Activated naive CD8-positive, alpha-beta T cell treated with anti-CD3 and anti-CD28 coated beads, Interleukin-2, amount 50 U/mL, for 24 hours (primary cell): ENCODE results near the gene KRTAP10-3.
"Not testable (repeated sequence)": the region's sequence is repeated elsewhere in the genome, so short reads cannot be mapped to it uniquely, and the experiment has no call there.

ENCODE experiments used
- ATAC-seq: fragments of 150-1000 bp; cut with Tn5 transposase; one replicate; pipeline ENCODE4 v1.10.0; 2021
- DNase-seq: peaks from one replicate; pipeline ENCODE4 v3.0.0; 2021
- H3K27ac Mint-ChIP-seq: one replicate; pipeline ENCODE4 v1.8.0; 2021; ENCODE audit warnings: mild to moderate bottlenecking, mixed read lengths
- H3K27me3 Mint-ChIP-seq: one replicate; pipeline ENCODE4 v1.8.0; 2021; ENCODE audit warnings: mixed read lengths
- H3K36me3 Mint-ChIP-seq: one replicate; pipeline ENCODE4 v1.8.0; 2021; ENCODE audit warnings: low read depth, mixed read lengths
- H3K4me1 Mint-ChIP-seq: one replicate; pipeline ENCODE4 v1.8.0; 2021; ENCODE audit warnings: mixed read lengths
- H3K4me3 Mint-ChIP-seq: one replicate; pipeline ENCODE4 v1.8.0; 2021; ENCODE audit warnings: mild to moderate bottlenecking, moderate library complexity, mixed read lengths
- H3K9me3 Mint-ChIP-seq: one replicate; pipeline ENCODE4 v1.8.0; 2021; ENCODE audit warnings: mixed read lengths

The KRTAP10-3 gene

DNA sequence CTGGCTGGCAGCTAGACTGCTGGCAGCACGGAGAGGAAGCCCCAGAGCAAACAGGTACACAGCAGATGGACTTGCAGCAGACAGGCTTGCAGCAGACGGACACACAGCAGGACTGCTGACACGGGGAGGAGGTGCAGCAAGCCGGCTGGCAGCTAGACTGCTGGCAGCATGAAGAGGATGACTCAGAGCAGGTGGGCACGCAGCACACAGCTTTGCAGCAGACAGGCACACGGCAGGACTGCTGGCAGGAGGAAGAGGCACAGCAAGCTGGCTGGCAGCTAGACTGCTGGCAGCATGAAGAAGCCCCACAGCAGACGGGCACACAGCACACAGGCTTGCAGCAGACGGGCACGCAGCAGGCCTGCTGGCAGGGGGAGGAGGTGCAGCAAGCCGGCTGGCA, 7.8 kb downstream of the KRTAP10-3 start:
- Mint-ChIP-seq H3K9me3 (peaks cover 27% of the 10 kb centered on the region), H3K36me3 (peaks cover 14% of the 10 kb centered on the region), H3K4me3 (no peak overlapping the region), H3K4me1 (peaks cover 14% of the 10 kb centered on the region), H3K27me3 (peaks cover 5% of the 10 kb centered on the region), H3K27ac (no peak overlapping the region)
- DNase-seq (no peak), ATAC-seq (no peak)

DNA sequence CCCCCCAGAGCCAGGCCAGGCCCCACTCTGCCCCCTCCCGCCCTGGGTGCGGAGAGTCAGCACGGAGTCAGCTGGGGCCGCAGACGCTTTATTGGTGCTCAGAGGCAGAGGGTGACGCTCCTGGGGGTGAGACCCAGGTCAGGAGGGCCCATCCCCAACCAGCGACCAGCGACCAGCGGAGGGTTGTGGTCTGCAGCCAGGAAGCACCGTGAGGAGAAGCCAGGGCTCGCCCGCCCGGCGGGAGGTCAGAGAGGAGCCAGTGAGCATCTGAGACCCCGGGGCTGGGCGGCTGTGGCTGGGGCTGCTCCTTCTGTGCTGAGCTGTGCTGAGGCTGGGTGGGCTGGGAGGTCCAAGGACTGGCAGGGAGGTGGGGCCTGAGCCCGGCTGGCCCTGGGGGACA, 8.3 kb downstream of the KRTAP10-3 start:
- not testable (repeated sequence) for H3K27me3 Mint-ChIP-seq, ATAC-seq, H3K4me3 Mint-ChIP-seq, H3K27ac Mint-ChIP-seq, DNase-seq
- Mint-ChIP-seq H3K4me1 (peaks cover 14% of the 10 kb centered on the region), H3K36me3 (peaks cover 19% of the 10 kb centered on the region), H3K9me3 (peaks cover 32% of the 10 kb centered on the region)

DNA sequence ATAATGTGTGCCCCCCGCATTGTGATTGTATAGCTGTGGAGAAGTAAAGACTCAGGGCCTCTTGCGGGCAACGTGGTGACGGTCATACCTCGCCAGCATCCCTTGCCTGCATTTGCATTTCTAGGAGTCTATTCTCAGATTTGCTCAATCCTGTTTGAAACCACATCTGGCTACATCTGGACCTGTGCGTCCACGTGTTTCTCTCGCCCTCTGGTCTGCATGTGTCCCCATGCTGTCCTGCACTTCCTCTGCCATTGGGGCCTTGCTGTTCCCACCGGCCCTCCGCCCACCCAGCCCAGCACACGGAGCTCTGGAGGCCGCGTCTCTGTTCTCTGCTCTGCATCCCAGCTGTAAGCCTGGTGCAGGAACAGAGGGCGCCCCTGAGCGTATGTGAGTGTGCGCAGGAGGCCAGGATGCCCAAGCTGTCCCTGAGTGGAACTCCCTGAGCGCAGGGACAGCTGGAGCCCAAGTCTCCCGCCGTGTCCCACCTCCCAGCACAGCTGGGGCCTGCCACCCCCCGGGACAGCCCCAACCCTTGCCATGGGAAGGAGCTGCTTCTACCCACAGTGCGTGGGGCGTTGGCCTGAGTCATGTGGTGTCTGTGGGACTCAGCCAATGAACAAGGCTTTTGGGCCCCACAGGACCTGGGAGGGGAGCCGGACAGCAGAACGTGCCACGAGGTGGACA, 8.9 kb downstream of the KRTAP10-3 start:
- no peak overlapping the region for H3K27ac Mint-ChIP-seq
- H3K4me1 Mint-ChIP-seq = peaks cover 14% of the 10 kb centered on the region
- DNase-seq (no peak), ATAC-seq (no peak)
- peaks cover 29% of the 10 kb centered on the region for H3K9me3 Mint-ChIP-seq
- H3K27me3 Mint-ChIP-seq = peaks cover 2% of the 10 kb centered on the region
- H3K36me3 Mint-ChIP-seq = peaks cover 19% of the 10 kb centered on the region
- no peak overlapping the region for H3K4me3 Mint-ChIP-seq

DNA sequence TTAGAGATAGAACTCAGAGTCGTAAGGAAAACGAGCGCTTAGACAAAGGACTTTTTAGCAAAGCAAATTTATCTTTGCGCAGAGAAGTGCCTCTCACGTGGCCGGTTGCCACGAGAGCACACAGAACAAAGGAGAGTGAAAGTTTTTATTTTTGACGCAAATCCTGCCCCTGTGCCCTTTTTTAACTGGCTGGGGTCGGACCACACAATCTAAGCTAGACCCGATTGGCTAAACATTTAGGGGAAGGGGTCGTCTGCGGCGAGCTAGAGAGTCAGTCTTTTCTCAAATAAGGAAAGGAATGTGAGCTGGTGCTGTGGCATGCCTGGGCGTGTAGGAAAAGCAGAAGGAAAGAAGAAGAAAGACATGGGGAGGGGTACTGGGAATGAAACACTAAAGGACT, 9.7 kb downstream of the KRTAP10-3 start:
- H3K27me3 Mint-ChIP-seq = peaks cover 2% of the 10 kb centered on the region
- peaks cover 26% of the 10 kb centered on the region for H3K9me3 Mint-ChIP-seq
- peaks cover 19% of the 10 kb centered on the region for H3K36me3 Mint-ChIP-seq
- ATAC-seq = no peak
- no peak for DNase-seq
- peaks cover 14% of the 10 kb centered on the region for H3K4me1 Mint-ChIP-seq
- no peak overlapping the region for H3K27ac Mint-ChIP-seq
- no peak overlapping the region for H3K4me3 Mint-ChIP-seq

DNA sequence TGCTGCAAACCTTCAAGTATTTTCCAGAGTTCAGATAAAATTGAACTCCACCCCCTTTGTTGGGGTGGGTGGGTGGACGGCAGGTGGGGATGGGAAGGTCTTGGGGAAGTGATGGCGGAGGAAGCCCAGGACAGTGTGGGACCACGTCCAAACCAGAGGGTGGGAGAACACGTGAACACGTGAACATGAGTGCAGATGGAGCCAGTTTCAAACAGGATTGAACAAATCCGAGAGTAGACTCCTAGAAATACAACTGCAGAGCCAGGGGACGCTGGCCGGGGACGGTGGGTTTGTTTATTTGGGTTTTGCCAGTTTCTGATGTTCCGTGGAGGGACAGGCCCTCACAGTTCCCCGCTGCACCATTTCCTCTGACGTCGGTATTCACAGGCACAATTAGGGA, 10.2 kb downstream of the KRTAP10-3 start:
- peaks cover 14% of the 10 kb centered on the region for H3K4me1 Mint-ChIP-seq
- H3K36me3 Mint-ChIP-seq = peaks cover 19% of the 10 kb centered on the region
- ATAC-seq (no peak), DNase-seq (no peak)
- H3K27me3 Mint-ChIP-seq = peaks cover 2% of the 10 kb centered on the region
- H3K4me3 Mint-ChIP-seq = no peak overlapping the region
- H3K27ac Mint-ChIP-seq = no peak overlapping the region
- peaks cover 24% of the 10 kb centered on the region for H3K9me3 Mint-ChIP-seq

DNA sequence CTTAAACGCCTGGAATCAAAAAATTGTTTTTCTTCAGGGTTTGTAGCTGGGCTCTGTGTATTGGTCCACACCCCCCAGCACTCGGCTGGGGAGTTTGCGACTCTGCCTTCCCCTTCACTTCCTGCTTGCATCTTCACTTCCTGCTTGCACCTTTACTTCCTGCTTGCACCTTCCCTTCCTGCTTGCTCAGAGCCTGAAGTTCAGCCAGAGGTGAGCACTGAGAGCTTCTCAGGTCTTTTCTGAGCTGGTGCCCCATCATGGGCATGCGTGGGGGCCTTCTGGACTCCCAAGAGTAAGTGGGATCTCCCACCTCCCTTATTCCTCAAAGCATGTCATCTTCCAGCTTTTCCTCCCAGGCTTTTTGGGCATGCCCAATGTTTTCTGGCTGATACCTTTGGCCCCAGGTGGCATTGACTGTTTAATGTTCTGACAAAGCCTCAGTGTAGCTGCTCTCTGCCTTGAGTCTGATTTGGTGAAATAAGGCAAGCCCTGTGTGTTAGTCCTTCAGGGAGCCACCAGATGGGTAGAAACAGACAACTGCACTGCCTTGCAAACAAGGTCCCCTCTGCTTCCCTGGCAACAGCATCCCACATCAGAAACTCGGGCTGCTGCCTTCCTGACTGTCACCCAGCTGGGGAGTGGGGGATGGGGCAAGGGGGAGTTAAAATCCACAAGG, 10.8 kb downstream of the KRTAP10-3 start:
- peak overlapping the region; percentile 86 for H3K27ac Mint-ChIP-seq
- peak; percentile 69 for ATAC-seq
- DNase-seq = peak; percentile 18
- H3K36me3 Mint-ChIP-seq = peaks cover 19% of the 10 kb centered on the region
- H3K9me3 Mint-ChIP-seq = peaks cover 21% of the 10 kb centered on the region
- peaks cover 14% of the 10 kb centered on the region for H3K4me1 Mint-ChIP-seq
- peaks cover 2% of the 10 kb centered on the region for H3K27me3 Mint-ChIP-seq
- peak overlapping the region; percentile 52 for H3K4me3 Mint-ChIP-seq

DNA sequence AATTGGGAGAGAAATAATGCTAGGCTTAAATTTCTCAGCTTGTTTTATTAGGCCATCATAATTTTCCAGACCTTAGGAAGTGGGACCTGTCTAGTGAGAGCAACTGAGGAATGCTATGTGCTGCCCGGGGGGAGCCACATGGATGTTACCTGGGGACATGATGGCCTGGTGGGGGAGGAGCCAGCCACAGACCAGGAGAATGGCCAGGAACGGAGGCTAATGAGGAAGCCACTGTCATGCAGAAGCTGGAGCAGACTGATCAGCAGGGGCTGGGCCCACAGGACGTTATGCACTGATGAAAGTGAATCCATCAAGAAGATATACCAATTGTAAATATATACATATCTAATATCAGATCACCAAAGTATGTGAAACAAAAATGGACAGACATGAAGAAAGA, 14.0 kb downstream of the KRTAP10-3 start:
- Mint-ChIP-seq H3K27ac (no peak overlapping the region), H3K4me3 (no peak overlapping the region), H3K9me3 (peaks cover 21% of the 10 kb centered on the region), H3K36me3 (peaks cover 19% of the 10 kb centered on the region), H3K27me3 (no peaks in the 10 kb centered on the region), H3K4me1 (peaks cover 14% of the 10 kb centered on the region)
- DNase-seq = no peak
- ATAC-seq = no peak

DNA sequence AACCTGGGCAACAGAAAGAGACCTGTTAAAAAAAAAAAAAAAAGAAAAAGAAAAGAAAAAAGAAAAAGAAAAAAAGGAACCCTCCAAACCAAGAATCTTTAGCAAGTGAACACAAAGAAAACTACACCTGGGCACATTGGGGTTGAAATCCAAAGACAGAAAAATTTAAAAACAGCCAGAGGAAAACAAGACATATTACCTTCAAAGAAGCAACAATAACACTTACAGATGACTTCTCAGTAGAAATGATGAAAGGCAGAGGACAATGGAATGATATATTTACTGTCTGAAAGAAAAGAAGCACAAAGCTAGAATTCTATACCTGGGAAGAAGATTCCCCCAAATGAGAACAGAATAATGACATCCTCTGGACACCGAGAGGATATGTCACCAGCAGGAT, 15.9 kb downstream of the KRTAP10-3 start:
- ATAC-seq = no peak
- H3K9me3 Mint-ChIP-seq = peaks cover 20% of the 10 kb centered on the region
- H3K4me3 Mint-ChIP-seq = no peak overlapping the region
- peaks cover 17% of the 10 kb centered on the region for H3K36me3 Mint-ChIP-seq
- H3K27me3 Mint-ChIP-seq = no peaks in the 10 kb centered on the region
- no peak for DNase-seq
- H3K4me1 Mint-ChIP-seq = peaks cover 9% of the 10 kb centered on the region
- no peak overlapping the region for H3K27ac Mint-ChIP-seq

DNA sequence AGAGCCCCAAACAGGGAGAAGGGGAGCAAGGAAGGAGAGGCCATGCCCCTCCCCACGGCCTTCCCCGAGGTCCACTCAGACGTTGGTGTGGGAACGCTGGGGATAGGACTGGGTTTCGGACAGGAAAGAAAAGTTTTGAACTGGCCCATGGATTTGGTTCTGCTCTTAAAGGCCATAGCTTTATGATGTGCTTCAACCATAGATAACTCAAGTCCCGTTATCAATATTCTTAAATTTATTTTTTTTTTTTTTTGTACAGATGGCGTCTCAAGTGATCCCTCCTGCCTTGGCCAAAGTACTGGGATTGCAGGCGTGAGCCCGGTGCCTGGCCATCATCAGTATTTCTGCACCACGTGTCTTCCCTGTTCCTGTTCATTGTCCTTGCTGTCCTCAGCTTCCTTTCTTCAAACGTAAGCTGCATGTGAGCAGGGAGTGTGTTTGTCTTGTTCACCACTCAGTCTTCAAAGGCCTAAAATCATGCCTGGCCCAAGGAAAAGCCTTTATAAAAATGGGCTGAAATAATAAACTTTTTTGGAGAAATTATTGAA, 17.8 kb downstream of the KRTAP10-3 start:
- ATAC-seq = no peak
- Mint-ChIP-seq H3K9me3 (peaks cover 6% of the 10 kb centered on the region), H3K4me1 (no peaks in the 10 kb centered on the region), H3K27ac (no peak overlapping the region), H3K36me3 (peaks cover 4% of the 10 kb centered on the region), H3K27me3 (no peaks in the 10 kb centered on the region), H3K4me3 (no peak overlapping the region)
- no peak for DNase-seq

DNA sequence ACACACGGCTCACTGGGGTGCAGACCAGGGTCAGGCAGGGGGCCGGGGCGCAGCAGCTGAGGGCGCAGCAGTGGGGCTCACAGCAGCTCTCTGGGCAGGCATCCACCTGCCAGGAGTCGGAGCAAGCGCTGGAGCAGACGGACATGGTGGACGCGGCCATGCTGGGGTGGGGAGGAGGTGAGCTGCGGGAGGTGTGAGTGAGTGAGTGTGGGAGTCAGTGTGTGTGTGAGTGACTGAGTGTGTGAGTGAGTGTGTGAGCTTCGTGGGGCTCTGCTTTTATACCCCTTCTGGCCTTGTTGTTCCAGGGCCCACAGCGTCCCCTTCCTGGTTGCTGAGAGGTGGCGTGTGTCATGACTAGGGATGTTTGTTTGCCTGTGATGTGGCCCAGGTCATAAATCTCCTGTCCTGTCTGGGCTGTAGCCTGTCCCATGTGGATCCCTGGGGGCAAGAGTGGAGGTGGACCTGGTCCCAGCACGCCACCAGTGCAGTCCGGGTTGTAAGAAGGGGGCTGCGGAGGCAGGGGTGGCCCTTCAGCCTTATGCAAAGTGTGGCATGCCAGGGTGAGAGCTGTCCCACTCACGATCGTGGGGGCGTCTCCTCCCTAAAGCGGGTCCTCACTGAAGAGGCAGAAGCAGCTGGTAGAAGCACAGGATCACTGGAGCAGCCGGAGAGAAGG, 18.5 kb downstream of the KRTAP10-3 start, which contains the start of gene KRTAP10-1:
TSS of gene KRTAP10-1 (minus strand) at position 205 of the 676 bp plus-strand sequence. CDS start at position 160, 45 bp downstream.
- Mint-ChIP-seq H3K4me3 (no peak within 1 kb of the TSS), H3K36me3 (no peaks in the 10 kb centered on the region), H3K4me1 (no peaks in the 10 kb centered on the region), H3K27me3 (no peaks in the 10 kb centered on the region), H3K9me3 (no peaks in the 10 kb centered on the region), H3K27ac (no peak within 1 kb of the TSS)
- DNase-seq (no peak), ATAC-seq (no peak)

DNA sequence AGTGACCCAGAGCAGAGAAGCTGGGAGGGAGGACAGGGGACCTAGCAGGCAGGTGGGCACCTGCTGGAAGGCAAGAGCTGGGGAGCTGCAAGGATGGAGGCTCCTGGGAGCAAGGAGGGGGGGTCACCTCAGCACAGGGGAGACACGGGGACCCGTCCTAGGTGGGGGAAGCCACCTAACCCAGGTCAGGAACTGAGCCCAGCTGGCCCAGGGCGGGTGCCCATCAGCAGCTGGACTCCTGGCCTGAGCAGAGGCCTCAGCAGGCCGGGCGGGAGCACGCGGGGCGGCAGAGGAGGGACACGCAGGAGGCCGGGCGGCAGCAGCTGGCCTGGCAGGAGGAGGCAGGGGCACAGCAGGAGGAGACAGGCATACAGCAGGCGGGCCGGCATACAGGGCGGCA, 19.5 kb downstream of the KRTAP10-3 start:
- DNase-seq (no peak), ATAC-seq (no peak)
- Mint-ChIP-seq H3K27me3 (no peaks in the 10 kb centered on the region), H3K4me1 (no peaks in the 10 kb centered on the region), H3K4me3 (no peak overlapping the region), H3K27ac (no peak overlapping the region), H3K9me3 (no peaks in the 10 kb centered on the region), H3K36me3 (no peaks in the 10 kb centered on the region)

DNA sequence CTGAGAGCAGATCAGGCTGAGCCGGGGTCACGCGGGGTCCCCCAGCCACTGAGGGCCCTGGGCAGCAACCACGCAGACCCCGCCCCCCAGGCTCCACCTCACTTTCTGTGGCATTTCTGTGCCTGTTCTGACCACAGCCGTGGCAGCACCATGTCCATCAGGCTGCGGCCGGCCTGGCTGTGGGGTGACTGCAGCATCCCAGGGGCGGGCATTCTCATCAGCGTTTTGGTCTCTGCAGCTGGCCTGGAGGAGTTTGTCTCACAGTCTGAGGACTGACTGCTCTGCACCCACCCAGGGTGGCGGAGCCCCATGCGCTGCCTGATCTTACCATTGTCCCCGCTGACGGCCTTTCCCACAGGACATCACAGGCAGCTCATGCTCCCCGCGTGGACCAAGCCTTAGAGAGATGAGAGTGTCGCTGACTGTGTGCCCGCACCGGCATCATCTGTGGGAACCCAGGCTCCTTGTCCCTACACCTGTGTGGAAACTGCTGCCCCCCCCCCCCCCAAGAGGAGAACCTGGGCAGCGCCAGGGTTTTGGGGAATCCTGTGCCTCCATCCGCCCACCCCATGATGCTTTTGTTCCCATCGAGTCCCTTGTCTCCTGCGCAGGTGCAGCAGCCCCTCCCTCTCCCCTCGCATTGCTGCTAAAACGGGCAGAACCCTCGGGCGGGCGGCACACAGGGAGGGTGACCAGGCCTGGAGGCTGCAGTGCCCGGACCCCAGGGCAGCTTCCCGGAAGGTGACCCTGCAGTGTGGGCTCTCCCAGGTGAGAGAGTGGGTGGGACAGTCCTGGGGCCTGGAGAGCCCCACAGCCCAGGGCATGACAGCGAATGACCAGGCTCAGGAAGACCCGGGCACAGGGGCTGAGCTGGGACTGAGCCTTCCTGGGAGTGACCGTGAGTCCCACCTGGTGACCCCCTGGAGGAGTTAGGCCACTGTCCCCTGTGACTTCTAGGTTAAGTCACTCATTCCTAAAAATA, 20.4 kb downstream of the KRTAP10-3 start:
- no peak overlapping the region for H3K4me3 Mint-ChIP-seq
- no peak for DNase-seq
- ATAC-seq = no peak

DNA sequence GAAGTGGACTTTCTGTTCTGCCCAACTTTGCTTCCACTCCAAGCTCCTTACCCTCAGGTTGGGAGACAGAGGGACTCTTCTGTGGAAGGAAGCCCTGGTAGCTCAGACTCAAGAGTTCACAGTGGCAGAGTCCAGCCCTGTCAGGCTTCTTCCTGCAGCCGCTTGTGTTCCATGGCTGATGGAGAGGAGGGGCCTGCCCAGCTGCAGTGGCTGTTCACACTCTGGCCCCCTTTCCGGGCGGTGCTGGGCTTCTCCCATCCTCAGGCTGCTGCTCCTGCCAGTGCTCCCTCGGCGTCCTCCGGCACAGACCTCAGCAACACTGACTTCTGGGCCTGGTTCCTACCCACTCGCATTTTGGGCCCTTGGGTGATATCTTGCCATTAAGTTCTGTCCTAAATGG, 22.6 kb downstream of the KRTAP10-3 start:
- H3K27ac Mint-ChIP-seq = no peak overlapping the region
- no peak overlapping the region for H3K4me3 Mint-ChIP-seq
- no peaks in the 10 kb centered on the region for H3K36me3 Mint-ChIP-seq

More for the DNA sequence above, 20.4 kb downstream of the KRTAP10-3 start:
- Mint-ChIP-seq H3K9me3 (no peaks in the 10 kb centered on the region), H3K4me1 (no peaks in the 10 kb centered on the region), H3K27me3 (no peaks in the 10 kb centered on the region), H3K27ac (no peak overlapping the region), H3K36me3 (no peaks in the 10 kb centered on the region)

DNA sequence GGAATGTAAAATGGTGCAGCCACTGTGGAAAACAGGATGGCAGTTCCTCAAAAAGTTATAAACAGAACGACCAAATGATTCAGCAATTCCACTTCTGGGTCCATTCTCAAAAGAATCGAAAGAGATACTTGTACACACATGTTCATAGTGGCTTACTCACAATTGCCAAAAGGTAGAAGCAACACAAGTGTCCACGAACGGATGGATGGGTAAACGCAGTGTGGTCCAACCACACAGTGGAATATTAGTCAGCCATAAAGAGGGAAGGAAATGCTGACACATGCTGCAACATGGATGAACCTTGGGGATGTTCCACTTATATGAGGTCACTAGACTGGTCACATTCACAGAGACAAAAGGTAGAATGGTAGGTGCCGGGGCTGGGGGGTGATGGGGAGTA, 23.9 kb downstream of the KRTAP10-3 start:
- peak; percentile 50 for ATAC-seq
- H3K27me3 Mint-ChIP-seq = peaks cover 2% of the 10 kb centered on the region
- no peaks in the 10 kb centered on the region for H3K4me1 Mint-ChIP-seq
- no peak for DNase-seq
- peak overlapping the region; percentile 54 for H3K27ac Mint-ChIP-seq
- H3K4me3 Mint-ChIP-seq = no peak overlapping the region
- H3K36me3 Mint-ChIP-seq = no peaks in the 10 kb centered on the region
- no peaks in the 10 kb centered on the region for H3K9me3 Mint-ChIP-seq

More for the DNA sequence above, 22.6 kb downstream of the KRTAP10-3 start:
- Mint-ChIP-seq H3K4me1 (no peaks in the 10 kb centered on the region), H3K9me3 (no peaks in the 10 kb centered on the region), H3K27me3 (no peaks in the 10 kb centered on the region)
- ATAC-seq = no peak
- no peak for DNase-seq
